HG02938 (cell line): ENCODE measurements around the gene AOPEP.
"Not testable (repeated sequence)": the region's sequence is repeated elsewhere in the genome, so short reads cannot be mapped to it uniquely, and the experiment has no call there.

ENCODE experiments used
- ATAC-seq: cut with Tn5 transposase; IDR thresholded peaks from one replicate; pipeline ENCODE4 v1.9.1; 2021; ENCODE audit warnings: mild to moderate bottlenecking, moderate library complexity; ENCODE audit not compliant: unreplicated experiment

AOPEP gene

DNA sequence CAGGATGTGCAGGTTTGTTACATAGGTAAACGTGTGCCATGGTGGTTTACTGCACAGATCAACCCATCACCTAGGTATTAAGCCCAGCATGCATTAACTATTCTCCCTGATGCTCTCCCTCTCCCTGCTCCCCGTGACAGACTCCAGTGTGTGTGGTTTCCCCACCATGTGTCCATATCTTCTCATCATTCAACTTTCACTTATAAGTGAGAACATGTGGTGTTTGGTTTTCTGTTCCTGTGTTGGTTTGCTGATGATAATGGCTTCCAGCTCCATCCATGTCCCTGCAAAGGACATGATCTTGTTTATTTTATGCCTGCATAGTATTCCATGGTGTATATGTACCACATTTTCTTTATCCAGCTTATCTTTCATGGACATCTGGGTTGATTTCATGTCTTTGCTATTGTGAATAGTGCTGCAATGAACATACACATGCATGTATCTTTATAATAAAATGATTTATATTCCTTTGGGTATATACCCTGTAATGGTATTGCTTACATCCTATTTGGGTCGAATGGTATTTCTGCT, 103.6 kb downstream of the AOPEP start:
- ATAC-seq = not testable (repeated sequence)

DNA sequence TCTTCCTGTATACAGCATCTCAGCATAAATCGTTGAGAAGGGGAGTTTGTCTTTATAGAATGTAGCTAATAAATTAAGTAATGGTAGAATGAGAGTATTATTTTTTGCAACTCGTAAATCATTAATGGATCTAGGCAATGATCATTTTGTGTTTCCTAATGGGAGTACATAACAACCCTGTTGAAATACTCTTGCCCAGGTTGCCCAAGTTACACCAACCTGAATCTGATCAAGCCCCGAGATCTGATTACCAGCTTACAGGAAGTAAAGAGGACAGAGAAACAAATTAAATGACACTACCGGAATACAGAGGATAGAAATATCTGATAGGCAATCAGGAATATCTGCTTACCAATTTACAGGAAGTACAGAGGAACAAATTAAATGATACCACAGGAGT, 107.3 kb downstream of the AOPEP start:
- no peak for ATAC-seq

DNA sequence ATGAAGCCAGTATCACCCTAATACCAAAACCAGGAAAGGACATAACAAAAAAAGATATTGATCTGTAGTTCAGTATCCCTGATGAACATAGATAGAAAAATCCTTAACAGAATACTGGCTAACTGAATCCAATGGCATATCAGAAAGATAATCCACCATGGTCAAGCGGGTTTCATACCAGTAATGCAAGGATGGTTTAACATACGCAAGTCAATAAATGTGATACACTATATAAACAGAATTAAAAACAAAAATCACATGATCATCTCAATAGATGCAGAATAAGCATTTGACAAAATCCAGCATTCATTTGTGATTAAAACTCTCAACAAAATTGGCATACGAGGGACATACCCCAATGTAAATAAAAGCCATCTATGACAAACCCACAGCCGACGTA, 110.9 kb downstream of the AOPEP start:
- ATAC-seq = no peak

DNA sequence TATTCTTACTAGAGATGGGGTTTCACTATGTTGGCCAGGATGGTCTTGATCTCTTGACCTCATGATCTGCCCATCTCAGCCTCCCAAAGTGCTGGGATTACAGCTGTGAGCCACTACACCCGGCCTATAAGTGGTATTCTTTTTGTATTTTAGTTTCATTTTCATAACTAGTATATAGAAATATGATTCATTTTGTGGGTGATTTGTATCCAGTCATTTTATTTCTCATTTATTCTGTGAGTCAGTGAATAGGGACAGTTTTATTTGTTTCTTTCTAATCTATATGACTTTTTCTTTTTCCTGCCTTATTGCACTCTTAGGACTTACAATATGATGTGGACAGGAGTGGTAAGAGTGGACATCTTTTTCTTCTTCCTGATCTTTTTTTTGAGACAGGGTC, 112.9 kb downstream of the AOPEP start:
- no peak for ATAC-seq

DNA sequence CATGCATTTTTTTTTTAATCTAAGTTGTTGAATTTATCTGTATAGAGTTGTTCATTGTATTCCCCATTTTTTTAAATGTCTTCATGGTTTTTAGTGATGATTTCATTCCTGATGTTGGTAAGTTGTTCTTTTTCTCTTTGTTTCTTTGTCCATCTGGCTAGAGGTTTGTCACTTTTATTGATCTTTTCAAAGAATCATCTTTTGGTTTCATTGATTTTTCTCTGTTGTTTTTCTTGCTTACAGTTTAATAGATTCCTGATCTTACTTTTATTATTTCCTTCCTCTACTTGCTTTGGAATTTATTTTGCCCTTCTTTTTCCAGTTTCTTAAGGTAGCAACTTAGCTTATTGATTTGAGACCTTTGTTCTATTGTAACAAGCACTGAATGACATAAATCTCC, 114.2 kb downstream of the AOPEP start:
- no peak for ATAC-seq

DNA sequence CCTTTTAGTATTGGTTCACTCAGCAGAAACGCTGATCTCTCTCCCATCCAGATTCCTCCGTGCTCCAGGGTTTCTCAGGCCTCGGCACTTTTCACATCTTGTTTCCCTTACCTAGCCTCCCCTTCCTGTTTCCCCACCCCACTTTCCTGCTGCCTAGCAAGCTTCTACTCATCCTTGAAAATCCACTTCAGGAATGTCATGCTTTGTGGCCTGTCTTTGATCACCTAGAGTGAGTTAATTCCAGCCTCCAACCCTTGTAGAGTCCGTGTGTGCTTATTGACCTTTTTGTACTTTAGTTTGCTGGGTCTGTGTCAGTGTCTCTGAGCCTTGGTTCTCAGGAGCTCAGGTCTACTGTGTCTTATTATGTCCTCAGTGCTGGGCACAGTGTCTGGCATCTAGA, 116.6 kb downstream of the AOPEP start:
- ATAC-seq = no peak

DNA sequence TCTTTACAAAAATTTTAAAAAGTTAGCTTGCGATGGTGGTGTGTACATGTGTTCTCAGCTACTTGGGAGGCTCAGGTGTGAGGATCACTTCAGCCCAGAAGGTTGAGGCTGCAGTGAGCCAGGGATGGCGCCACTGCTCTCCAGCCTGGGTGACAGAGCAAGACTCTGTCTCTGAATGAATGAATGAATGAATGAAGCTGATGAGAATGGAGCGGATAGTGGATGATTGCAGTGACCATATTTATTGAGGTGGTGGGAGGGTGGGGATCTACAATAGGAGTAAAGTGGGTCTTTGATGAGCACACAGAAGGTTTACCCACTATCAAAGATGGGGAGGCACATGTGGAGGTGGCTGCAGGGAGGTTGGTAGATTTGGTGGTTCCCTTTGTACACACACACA, 120.2 kb downstream of the AOPEP start:
- no peak for ATAC-seq

DNA sequence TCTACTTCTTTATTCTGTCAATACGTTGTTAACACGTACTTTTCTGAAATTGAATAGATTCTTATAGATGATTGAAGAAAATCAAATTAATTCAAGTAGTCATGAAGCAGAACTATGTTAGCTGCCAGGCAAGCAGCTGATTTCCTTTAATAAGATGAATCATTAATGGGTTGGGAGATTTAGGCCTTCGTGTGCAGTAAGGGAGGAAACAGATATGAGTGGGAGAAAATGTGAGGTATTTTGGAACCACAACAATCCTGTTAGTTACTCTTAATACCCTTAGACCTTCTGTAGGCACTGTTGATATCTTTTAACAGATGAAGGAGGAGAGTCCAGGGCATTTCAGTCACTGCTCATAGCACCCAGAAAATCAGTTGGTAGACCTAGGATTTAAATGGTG, 121.0 kb downstream of the AOPEP start:
- no peak for ATAC-seq

DNA sequence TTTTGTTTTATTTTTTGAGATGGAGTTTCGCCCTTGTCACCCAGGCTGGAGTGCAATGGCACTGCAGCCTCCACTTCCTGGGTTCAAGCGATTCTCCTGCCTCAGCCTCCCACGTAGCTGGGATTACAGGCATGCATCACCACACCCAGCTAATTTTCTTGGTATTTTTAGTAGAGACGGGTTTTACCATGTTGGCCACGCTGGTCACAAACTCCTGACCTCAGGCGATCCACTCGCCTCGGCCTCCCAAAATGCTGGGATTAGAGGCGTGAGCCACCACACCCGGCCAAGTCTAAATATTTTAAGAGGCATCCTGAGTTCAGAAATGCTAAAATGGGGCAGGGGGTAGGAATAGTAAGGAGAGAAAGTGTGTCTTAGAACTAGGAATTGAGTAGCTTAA, 122.3 kb downstream of the AOPEP start:
- not testable (repeated sequence) for ATAC-seq

DNA sequence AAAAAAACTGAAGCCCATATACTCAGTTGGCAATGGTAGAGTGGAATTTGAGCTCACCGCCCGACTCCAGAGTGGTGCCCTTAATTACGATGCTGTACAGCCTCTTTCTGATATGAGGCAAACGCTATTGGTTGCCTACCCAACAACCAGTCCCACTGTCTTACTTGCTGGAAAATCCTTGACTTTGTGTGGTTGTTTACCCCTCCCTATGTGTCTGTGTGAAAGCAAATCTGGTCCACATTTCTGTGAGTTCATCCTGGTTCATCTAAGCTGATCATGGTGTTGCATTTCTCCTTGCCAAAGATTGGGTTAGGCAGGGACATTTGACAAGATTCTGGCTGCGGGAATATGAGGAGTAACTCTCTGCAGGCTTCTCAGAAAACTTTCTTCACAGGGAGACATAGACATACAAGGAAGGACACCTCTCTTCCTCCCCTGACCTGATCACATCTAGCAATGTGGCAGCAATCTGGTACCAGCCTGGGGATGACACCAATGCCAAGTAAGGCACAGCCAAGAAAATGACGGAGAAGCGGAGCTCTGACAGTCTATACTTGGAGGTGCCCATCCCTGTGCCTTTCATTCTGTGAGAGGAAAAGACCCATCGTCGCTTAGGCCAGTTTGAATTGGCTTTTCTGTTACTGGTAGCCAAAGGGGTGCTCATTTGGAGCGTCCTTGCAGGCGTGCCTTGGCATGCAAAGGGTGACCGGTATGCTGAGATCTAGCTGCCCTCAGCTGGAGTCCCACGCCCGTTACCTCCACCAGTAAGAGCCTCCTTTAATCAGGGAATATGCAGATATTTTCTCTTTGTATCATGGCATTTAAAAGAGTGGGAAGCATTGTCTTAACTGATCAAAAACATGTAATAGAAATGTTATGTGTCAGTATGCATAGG, 124.3 kb downstream of the AOPEP start:
- no peak for ATAC-seq

DNA sequence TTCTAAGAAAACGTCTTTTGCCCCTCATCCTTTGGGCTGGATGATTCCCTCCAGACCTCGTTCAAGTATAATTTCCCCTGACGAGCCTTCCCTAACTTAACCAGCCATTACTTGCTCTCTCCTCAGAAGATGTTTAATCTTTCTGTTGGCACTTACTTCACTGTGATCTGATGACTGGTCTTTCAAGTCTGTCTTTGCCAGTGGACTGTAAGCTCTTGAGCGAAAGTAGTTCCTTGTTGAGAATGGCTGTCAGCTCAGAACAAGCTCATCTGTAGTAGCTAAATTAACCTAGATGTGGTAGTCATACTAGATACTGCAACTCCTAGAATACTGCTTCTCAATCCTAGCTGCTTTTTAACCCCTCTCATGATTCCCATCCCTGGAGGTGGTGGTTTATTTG, 125.0 kb downstream of the AOPEP start:
- ATAC-seq = no peak

DNA sequence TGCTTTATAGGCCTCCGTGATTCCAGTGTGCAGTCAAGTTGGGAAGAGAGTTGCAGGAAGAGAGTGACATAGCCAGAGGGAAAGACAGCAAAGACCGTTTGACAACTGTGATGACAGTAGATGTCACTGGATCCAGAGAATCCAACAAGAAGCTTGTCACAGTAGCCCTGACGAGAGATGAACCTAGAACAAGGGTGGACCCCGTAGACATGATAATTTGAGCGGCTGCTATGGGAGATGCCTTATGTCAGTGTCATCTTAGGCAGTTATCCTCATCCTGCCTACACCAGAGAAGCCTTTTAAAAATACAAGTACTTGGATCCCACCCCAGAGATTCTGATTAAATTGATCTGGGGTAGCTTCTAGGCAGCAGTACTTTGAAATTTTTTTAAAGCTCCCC, 125.4 kb downstream of the AOPEP start:
- ATAC-seq = no peak

DNA sequence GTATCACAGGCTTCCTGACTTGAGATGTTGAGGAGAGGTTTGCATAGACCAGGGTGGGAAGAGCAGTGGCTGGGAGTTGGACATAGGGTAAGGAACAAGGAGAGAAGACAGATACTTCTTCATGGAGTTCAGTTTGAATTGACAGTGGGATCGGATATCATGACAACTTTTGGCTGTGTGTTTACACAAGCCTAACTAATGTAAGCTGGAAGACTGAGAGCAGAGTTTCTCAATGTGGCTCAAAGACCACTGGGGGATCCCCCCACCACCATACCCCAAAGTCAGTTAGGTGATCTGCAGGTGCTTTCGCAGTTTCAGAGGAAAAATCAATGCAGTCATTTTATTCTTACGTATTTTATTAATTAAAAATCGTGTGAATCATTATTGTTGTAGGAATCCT, 125.9 kb downstream of the AOPEP start:
- ATAC-seq = no peak

DNA sequence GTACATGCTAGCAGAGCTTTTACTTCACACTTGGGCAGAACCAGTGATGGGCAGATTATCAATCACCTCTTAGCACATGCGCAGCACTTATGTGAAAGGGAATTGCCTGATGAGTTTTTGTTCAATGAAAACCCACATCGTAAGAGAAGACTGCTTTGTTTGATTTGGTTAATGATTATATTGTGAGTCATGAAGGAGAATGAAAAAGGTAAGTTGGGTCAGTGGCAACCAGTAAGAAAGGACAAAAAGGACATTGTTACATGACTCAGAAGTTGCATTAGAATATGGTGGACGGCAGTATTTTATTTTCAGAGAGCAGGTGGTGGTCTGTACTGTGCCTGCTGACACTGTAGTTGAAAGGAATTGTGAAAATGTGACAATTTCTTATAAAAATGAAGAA, 127.4 kb downstream of the AOPEP start:
- no peak for ATAC-seq

DNA sequence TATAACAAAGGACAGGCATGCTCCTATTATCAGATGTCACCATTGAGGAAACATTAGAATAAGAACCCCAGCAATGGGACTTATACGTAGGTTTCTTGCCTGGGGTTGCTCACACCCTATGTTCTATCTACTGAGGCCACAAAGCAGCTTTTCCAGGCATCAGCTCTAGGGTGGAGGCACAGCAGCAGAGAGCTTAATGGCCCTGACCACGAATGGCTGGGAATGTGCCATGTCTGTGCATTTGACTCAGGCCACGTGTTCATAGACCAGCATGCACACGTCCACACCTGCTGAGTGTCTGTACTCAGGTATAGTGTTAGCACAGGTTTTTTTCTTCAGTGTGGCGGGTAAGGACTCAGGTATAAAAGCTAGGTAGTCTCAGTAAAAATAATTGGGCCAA, 129.4 kb downstream of the AOPEP start:
- no peak for ATAC-seq

DNA sequence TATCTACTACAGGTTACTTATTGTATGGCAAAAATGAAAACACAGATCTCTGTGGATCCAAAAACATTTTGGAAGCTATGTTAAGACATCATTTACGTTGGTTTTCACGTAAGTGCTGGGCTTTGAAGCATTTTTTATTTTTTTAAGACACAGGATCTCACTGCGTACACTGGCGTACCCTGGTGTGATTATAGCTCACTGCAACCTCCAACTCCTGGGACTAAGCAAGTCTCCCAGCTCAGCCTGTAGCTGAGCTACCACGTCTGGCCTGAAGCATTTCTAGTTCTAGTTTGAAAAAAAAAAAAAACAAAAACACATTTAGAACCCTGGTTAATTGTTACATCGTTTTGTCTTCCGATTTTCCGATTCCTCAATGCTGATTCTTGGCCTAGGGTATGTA, 131.3 kb downstream of the AOPEP start:
- ATAC-seq = no peak

DNA sequence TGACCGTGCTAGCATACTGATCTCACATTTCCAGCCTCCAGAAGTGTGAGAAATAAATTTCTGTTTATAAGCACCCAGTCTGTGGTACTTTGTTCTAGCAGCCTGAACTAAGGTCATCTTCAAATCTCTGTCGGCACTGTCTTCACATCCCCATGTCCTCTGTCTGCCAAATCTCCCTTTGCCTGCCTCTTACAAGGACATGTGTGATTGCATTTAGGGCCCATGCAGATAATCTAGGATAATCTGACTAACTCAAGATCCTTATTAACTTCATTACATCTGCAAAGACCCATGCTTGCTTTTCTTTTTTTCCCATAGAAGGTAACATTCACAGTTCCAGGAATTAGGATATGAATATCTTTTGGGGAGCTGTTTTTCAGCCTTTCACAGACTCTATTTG, 132.7 kb downstream of the AOPEP start:
- ATAC-seq = no peak

DNA sequence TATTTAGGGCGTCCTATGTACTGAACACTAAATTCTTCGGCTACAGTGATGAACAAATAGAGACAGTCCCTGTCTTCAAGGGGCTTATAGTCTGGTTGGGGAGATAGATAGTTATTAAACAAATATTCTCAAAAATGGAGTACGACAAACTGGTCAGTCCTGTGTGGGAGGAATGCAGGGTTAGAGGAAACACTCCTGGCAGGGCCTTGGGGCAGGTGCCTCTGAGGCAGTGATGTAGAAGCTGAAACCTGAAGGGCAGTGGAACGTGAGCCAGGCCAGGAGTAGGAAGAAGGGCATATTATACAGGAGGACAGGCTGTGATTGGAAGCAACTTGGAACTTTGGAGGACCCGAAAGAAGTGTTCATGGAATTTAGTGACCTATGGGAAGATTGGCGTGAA, 133.4 kb downstream of the AOPEP start:
- no peak for ATAC-seq

DNA sequence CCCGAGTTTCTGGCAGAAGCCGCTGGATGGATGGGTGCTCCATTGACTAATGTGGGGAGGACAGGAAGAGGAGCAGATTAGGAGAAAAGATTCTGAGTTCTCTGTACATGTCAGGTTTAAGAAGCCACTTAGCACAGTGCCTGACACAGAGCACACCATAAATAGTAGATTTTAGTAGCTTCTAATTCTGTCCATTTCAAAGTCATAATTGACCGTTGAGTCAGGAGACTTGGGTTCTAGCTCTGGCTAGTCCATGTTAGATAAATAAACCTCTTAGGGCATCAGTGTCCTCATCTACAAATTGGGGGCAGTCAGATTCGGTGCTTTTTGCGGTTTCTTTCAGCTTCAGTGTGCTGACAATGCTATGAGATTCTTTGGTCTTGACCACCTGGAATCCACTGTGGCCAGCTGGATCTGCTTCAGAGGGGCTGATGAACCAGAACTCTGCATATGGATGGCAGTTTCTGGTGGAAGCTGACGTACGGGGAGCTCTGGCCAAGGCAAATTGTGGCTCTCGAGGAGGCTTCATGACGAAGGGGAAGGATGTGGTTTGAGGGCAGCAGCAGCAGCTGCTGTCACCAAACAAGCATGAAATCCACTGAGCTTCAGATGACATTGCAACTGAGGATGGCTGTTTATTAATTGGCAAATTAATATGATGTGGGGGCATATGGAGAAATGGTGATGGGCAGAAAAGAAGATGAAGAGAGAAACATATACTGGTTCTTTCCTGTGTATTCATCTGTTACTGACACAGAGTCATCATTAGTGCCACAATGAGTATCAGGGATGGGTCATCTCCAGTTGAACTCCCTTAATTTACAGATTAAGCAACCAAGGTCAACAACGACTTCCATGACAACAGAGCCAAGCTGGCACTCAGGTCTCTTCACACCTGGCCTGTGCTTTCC, 134.4 kb downstream of the AOPEP start:
- peak; percentile 90 for ATAC-seq

DNA sequence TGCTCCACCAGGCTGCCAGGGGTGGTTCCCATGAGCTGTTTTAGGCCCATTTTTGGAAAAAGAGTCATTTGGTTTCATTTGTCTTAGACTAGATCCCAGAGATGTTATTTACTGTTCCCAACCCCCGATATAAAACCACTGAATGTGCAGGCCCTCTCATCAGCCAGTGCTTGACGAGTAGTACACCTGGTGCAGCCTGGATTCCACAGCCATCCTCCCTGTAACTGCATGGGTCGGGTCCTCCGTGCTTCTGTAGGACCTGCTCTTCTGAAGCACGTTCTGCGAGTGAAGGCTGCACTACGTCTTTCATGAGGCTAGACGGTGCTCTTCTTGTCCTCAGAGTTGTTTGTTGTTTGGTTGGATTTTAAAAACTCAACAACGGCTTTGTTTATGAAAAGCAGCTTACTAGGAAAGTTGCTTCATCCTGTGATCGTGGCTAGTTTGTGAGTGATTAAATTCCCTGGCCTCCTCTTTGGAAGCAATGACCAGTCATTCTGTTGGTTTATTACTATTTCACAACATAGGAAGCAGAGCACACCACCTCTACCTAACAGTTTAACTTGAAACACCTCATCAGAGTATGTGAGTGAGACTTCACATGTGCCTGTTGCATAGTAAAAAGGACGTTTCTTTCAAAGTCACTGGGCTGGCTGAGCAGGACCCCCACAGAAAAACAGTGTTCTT, 135.2 kb downstream of the AOPEP start:
- no peak for ATAC-seq

DNA sequence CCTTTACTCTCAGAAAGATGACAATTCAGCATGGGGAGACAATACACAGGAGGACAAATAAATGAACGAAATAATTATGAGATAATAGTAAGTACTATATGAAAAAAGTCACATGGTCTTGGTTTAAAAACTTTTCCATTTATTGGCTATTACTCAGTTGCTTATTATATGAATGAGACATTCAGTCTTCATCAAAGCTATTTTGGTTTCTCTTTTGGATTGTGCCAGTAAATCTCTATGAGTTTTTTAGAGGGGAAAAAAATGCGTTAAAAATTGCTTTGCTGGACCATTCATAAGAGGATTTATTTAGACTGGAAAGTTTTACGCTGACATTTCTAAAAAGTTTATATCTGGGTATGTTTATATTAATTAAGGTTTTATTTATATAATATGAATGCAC, 137.7 kb downstream of the AOPEP start:
- ATAC-seq = no peak
